ENCODE measurements around the gene DET1. TPM values are rescaled to one million over a fixed set of nuclear protein-coding genes. Genes with fewer than 3 reads are reported as not detected.

Gene DET1
- total and polyA plus RNA-seq, 2 donors from 2014 or later = 3.9 to 6.8 TPM

- no peaks in the 10 kb centered on the region for H3K4me1 ChIP-seq (ENCODE audit: control insufficient read depth in 2 of 3, insufficient read depth in 2 of 3, low read depth in 1 of 3, low read length in 3 of 3)
- H3K27ac ChIP-seq (ENCODE audit: low read depth in 2 of 2, low read length in 2 of 2) = no peak overlapping the region
- DNase-seq (peak in 3 of 5 donors; percentile 26 to 68 (median 60)), FAIRE-seq (no peak)
- no peak overlapping the region for H3K4me3 ChIP-seq (ENCODE audit: low read length in 3 of 3)
- no peak overlapping the region for H3K9ac ChIP-seq (ENCODE audit: low read length in 3 of 3)
- no peak for TF ChIP-seq CTCF (IDR thresholded peaks at IDR 0.05; ENCODE audit: borderline replicate concordance, extremely low read depth, insufficient read depth)
- no peaks in the 10 kb centered on the region for H3K9me3 ChIP-seq (ENCODE audit: control insufficient read depth in 2 of 3, insufficient read depth in 1 of 3, low read length in 3 of 3)
- H3K27me3 ChIP-seq (ENCODE audit: control insufficient read depth, insufficient read depth, low read length) = no peaks in the 10 kb centered on the region
- H3K36me3 ChIP-seq (ENCODE audit: control insufficient read depth in 2 of 3, insufficient read depth in 3 of 3, low read length in 3 of 3) = peaks cover 0 to 4% (median 0%) of the 10 kb centered on the region in 3 donors
- intact Hi-C loops (cut with DNase I) = no loop called here
Measured at GRCh38 chr15:88497109-88497765, 49.2 kb downstream of the DET1 start.

DNA sequence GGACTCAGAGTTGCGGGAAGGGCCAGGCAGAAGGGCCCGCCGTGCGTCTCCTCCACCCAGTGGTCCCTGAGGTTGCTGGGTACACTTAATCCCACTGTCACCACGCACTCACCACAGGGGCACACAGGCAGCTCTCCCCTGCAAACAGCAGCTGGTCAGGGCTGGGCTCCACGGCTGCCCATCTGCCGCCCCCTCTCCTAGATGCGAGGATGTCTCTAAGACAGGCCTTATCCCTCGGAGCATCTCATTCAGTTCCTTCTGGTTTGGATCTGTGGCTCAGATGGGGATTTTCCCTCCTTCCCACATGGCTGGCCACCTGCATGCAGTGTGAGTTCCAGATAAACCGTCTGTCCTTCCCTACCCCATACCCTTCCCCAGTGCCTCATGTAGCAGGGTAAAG, 52.6 kb downstream of the DET1 start:
- Histone ChIP-seq H3K9ac (ENCODE audit: low read length in 3 of 3) (no peak overlapping the region), H3K27ac (ENCODE audit: low read depth in 2 of 2, low read length in 2 of 2) (no peak overlapping the region), H3K4me3 (ENCODE audit: low read length in 3 of 3) (no peak overlapping the region), H3K36me3 (ENCODE audit: control insufficient read depth in 2 of 3, insufficient read depth in 3 of 3, low read length in 3 of 3) (peaks cover 0 to 4% (median 0%) of the 10 kb centered on the region in 3 donors), H3K4me1 (ENCODE audit: control insufficient read depth in 2 of 3, insufficient read depth in 2 of 3, low read depth in 1 of 3, low read length in 3 of 3) (no peaks in the 10 kb centered on the region), H3K27me3 (ENCODE audit: control insufficient read depth, insufficient read depth, low read length) (no peaks in the 10 kb centered on the region), H3K9me3 (ENCODE audit: control insufficient read depth in 2 of 3, insufficient read depth in 1 of 3, low read length in 3 of 3) (no peaks in the 10 kb centered on the region)
- FAIRE-seq = no peak
- TF ChIP-seq CTCF (IDR thresholded peaks at IDR 0.05; ENCODE audit: borderline replicate concordance, extremely low read depth, insufficient read depth) = no peak
- no peak for DNase-seq
- intact Hi-C loops (cut with DNase I) = no loop called here

DNA sequence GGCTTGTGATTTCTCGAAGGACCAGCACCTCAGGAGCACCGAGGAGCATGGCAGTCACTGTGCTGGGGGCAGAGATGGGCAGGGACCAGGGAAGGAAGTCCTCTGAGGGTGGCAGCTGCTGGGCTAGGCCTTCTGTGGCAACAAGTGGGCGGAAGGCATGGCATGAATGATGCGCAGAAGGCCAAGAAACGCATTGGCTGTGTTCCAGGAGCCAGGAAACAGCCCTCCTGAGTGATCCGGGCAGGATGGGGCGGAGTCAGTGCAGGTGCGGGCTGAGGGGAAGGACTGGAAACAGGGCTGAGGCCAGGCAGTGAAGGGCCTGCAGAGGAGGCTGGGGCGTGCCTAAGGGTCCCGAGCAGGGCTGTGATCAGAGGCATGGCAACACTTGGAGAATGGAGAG, 55.3 kb downstream of the DET1 start:
- no peak overlapping the region for H3K9ac ChIP-seq (ENCODE audit: low read length in 3 of 3)
- H3K4me3 ChIP-seq (ENCODE audit: low read length in 3 of 3) = no peak overlapping the region
- H3K27me3 ChIP-seq (ENCODE audit: control insufficient read depth, insufficient read depth, low read length) = no peaks in the 10 kb centered on the region
- peaks cover 0 to 4% (median 0%) of the 10 kb centered on the region in 3 donors for H3K36me3 ChIP-seq (ENCODE audit: control insufficient read depth in 2 of 3, insufficient read depth in 3 of 3, low read length in 3 of 3)
- no peak for TF ChIP-seq CTCF (IDR thresholded peaks at IDR 0.05; ENCODE audit: borderline replicate concordance, extremely low read depth, insufficient read depth)
- intact Hi-C loops (cut with DNase I) = no loop called here
- no peaks in the 10 kb centered on the region for H3K9me3 ChIP-seq (ENCODE audit: control insufficient read depth in 2 of 3, insufficient read depth in 1 of 3, low read length in 3 of 3)
- no peaks in the 10 kb centered on the region for H3K4me1 ChIP-seq (ENCODE audit: control insufficient read depth in 2 of 3, insufficient read depth in 2 of 3, low read depth in 1 of 3, low read length in 3 of 3)
- FAIRE-seq (no peak), DNase-seq (peak in 2 of 5 donors; percentile 10 to 19)
- no peak overlapping the region for H3K27ac ChIP-seq (ENCODE audit: low read depth in 2 of 2, low read length in 2 of 2)

GRCh38 chr15:88490036-88490435, 56.4 kb downstream of the DET1 start:
- H3K36me3 ChIP-seq (ENCODE audit: control insufficient read depth in 2 of 3, insufficient read depth in 3 of 3, low read length in 3 of 3) = no peaks in the 10 kb centered on the region
- intact Hi-C loops (cut with DNase I) = no loop called here
- no peak for TF ChIP-seq CTCF (IDR thresholded peaks at IDR 0.05; ENCODE audit: borderline replicate concordance, extremely low read depth, insufficient read depth)
- no peak overlapping the region for H3K4me3 ChIP-seq (ENCODE audit: low read length in 3 of 3)
- no peaks in the 10 kb centered on the region for H3K4me1 ChIP-seq (ENCODE audit: control insufficient read depth in 2 of 3, insufficient read depth in 2 of 3, low read depth in 1 of 3, low read length in 3 of 3)
- no peak overlapping the region for H3K9ac ChIP-seq (ENCODE audit: low read length in 3 of 3)
- no peaks in the 10 kb centered on the region for H3K27me3 ChIP-seq (ENCODE audit: control insufficient read depth, insufficient read depth, low read length)
- FAIRE-seq = no peak
- no peaks in the 10 kb centered on the region for H3K9me3 ChIP-seq (ENCODE audit: control insufficient read depth in 2 of 3, insufficient read depth in 1 of 3, low read length in 3 of 3)
- H3K27ac ChIP-seq (ENCODE audit: low read depth in 2 of 2, low read length in 2 of 2) = no peak overlapping the region
- no peak for DNase-seq
